Measurements from ENCODE around the gene EDC4.
A peak's percentile ranks its signal among the peaks of the same experiment; 100 is the strongest.

Gene EDC4

DNA sequence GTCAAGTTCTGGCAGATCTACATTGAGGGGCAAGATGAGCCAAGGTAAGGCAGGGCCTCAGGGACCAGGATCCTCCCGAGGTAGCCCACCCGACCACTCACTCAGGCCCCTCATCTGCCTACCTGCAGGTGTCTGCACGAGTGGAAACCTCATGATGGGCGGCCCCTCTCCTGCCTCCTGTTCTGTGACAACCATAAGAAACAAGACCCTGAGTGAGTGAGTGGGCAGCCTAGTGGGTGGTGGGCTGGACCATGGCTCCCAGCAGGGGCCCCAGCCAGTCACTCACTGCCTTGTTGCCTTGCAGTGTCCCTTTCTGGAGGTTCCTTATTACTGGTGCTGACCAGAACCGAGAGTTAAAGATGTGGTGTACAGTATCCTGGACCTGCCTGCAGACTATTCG lies 5.4 kb downstream of the EDC4 start:
- no peak for DNase-seq (ENCODE audit: low read depth)

DNA sequence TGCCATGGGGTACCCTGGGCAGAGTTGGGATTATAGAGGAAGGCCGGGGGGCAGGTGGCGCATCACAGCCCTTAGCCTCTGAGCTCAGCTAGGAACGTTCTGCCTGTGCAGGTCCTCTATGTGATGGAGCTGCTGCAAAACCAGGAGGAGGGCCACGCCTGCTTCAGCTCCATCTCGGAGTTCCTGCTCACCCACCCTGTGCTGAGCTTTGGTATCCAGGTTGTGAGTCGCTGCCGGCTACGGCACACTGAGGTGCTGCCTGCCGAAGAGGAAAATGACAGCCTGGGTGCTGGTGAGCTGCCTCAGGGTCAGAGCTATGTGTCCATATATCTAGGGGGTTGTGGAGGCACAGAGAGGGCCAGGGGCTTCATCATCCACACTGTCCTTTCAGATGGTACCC lies 6.0 kb downstream of the EDC4 start:
- no peak for DNase-seq (ENCODE audit: low read depth)

- DNase-seq (ENCODE audit: low read depth) = no peak
These were observed 6.6 kb downstream of the EDC4 start for GRCh38 chr16:67879462-67879861.

- no peak for DNase-seq (ENCODE audit: low read depth)
These were observed 7.1 kb downstream of the EDC4 start for GRCh38 chr16:67879936-67880335.

DNA sequence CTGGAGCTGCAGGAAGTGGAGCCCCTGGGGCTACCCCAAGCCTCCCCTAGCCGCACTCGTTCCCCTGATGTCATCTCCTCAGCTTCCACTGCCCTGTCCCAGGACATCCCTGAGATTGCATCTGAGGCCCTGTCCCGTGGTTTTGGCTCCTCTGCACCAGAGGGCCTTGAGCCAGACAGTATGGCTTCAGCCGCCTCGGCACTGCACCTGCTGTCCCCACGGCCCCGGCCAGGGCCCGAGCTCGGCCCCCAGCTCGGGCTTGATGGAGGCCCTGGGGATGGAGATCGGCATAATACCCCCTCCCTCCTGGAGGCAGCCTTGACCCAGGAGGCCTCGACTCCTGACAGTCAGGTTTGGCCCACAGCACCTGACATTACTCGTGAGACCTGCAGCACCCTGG lies 7.7 kb downstream of the EDC4 start:
- DNase-seq (ENCODE audit: low read depth) = no peak

DNA sequence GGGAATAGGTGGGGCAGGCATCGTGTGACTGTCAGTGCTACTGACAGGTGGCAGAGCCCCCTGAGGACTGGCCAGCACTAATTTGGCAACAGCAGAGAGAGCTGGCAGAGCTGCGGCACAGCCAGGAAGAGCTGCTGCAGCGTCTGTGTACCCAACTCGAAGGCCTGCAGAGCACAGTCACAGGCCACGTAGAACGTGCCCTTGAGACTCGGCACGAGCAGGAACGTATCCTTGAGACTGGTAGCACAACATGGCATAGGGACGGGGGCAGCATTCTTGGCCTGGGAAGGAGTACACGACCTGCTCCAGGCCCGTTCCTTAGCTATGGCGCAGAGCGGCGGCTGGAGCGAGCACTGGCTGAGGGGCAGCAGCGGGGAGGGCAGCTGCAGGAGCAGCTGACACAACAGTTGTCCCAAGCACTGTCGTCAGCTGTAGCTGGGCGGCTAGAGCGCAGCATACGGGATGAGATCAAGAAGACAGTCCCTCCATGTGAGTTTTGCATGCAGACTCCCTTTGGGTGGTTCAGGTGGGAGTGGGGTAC lies 8.8 kb downstream of the EDC4 start:
- no peak for DNase-seq (ENCODE audit: low read depth)

DNA sequence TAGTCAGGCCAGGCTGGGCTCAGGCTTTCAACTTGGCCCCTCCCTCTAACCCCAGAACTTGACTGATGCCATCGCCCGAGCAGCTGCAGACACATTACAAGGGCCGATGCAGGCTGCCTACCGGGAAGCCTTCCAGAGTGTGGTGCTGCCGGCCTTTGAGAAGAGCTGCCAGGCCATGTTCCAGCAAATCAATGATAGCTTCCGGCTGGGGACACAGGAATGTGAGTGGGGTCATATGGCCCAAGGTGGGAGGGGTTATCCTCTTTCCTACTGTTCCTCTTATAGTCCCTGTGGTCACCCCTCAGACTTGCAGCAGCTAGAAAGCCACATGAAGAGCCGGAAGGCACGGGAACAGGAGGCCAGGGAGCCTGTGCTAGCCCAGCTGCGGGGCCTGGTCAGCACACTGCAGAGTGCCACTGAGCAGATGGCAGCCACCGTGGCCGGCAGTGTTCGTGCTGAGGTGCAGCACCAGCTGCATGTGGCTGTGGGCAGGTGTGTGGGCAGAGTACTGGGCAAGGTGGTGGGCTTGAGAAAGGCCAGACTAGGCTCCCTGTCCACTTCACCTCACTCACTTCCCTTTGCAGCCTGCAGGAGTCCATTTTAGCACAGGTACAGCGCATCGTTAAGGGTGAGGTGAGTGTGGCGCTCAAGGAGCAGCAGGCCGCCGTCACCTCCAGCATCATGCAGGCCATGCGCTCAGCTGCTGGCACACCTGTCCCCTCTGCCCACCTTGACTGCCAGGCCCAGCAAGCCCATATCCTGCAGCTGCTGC lies 9.7 kb downstream of the EDC4 start:
- no peak for DNase-seq (ENCODE audit: low read depth)

DNA sequence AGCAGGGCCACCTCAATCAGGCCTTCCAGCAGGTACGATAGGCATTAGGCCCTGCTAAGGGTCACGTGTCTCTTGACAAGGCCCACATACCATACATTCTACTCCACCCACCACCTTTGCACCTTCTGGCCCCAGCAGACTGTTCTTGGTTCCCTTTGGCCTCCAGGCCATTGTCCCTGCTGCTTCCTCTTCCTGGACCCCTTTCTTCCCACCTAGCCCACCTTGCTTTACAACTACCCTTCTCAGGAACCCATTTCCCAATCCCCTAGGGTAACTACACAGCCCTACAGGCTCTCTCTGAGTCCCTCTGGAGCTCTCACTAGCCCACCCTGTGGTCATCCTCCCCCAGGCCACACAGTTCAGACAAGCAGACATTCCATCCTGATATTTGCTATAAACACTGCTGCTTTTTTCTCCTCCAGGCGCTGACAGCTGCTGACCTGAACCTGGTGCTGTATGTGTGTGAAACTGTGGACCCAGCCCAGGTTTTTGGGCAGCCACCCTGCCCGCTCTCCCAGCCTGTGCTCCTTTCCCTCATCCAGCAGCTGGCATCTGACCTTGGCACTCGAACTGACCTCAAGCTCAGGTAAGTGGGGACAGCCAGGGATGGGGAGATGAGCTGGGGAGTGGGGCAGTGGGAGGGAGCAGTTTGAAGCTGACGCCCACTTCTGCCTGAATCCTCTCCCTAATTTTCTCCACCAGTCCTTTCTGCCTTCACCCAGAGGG lies 10.5 kb downstream of the EDC4 start:
- DNase-seq (ENCODE audit: low read depth) = no peak

GRCh38 chr16:67883872-67884261 lies 11.0 kb downstream of the EDC4 start:
- peak; percentile 66 for DNase-seq (ENCODE audit: low read depth)

DNA sequence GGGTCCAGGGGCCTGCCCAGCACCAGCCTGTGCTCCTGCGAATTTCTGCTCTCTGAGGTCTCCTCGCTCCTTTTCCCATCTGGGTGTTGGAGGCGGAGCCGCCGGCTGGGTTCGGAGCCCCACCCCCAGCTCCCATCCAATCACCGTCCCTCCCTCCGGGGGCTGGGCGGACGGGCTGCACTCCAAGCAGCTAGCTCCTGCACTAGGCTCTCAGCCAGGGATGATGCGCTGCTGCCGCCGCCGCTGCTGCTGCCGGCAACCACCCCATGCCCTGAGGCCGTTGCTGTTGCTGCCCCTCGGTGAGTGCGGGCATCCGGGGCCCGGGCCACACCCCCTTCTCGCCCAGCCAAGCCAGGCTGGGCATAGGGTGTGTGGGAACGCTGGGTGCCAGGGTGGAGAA lies 11.8 kb downstream of the EDC4 start, which contains the start of gene NRN1L:
NRN1L (plus strand) TSS at position 202 of the 400 bp plus-strand sequence; CDS start at position 221, 19 bp downstream.
- no peak for DNase-seq (ENCODE audit: low read depth)

DNA sequence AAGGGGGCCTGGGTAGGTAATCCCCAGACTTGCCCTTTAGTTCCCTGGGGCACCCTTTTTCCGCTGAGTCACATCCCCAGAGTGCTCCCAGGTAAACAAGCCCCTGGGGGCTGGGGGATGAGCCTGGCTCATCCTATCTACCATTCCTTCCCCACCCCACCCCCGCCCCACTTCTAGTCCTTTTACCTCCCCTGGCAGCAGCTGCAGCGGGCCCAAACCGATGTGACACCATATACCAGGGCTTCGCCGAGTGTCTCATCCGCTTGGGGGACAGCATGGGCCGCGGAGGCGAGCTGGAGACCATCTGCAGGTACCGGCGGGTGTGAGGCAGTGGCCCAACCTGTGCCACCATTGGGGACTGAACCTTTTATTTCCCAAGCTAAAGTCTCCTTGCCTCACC lies 12.7 kb downstream of the EDC4 start:
- no peak for DNase-seq (ENCODE audit: low read depth)

DNA sequence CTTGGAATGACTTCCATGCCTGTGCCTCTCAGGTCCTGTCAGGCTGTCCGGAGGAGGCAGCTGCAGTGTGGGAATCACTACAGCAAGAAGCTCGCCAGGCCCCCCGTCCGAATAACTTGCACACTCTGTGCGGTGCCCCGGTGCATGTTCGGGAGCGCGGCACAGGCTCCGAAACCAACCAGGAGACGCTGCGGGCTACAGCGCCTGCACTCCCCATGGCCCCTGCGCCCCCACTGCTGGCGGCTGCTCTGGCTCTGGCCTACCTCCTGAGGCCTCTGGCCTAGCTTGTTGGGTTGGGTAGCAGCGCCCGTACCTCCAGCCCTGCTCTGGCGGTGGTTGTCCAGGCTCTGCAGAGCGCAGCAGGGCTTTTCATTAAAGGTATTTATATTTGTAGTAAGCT lies 13.1 kb downstream of the EDC4 start:
- no peak for DNase-seq (ENCODE audit: low read depth)

GRCh38 chr16:67886387-67886786 lies 13.5 kb downstream of the EDC4 start:
- no peak for DNase-seq (ENCODE audit: low read depth)

DNA sequence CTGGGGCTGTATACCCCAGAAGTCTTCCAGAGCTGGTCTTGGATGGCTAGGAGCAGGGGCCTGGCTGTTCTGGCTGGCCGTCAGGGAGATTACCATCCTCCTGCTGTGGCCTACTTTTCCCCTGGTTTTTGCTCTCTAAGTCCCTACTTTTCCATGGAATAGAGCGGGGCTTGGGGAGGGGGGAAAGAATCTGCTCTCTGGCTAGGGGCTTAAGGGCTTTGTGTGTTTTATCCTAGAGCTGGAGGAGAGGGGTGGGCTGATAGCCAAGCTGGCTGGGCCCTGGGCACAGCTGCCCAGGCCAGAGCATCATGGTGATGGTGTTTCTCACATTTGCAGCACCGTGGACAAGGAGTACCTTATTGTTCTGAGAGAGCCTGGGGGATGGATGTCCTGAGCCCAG lies 15.5 kb downstream of the EDC4 start:
- DNase-seq (ENCODE audit: low read depth) = no peak

GRCh38 chr16:67892375-67892774 lies 19.5 kb downstream of the EDC4 start:
- no peak for DNase-seq (ENCODE audit: low read depth)

- DNase-seq (ENCODE audit: low read depth) = peak; percentile 89
These were observed 20.3 kb downstream of the EDC4 start, which contains the start of gene PSKH1 for GRCh38 chr16:67892899-67893742. Gene PSKH1 (plus strand): TSS chr16:67893254. CDS start chr16:67908750, 15,496 bp downstream.

DNA sequence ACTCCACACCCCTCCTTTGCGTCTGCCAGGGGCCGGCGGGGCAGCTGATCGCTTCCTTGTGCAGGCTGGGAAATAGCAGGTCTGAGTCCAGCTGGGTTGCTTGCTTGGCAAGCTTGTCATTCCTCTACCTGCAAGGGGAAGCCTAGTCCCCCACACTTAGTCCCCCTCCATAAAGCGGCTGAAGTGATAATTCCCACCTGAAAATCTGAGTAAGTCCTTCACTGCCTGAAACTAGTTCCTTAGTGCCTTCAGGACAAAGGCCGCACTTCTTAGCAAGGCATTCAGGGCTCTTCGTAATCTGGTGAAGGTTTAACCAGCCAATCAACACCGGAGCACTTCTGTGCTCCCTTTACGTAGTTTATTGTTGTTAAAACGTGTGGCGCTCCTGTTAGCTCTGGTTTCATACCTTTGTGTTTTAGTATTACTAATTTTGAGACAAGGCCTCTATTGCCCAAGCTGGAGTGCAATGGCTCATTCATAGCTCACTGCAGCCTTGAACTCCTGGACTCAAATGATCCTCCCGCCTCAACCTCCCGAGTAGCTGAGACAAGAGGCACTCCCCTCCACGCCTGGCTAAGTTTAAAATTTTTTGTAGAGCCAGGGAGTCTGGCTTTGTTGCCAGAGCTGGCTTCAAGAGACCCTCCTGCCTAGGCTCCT lies 21.0 kb downstream of the EDC4 start:
- no peak for DNase-seq (ENCODE audit: low read depth)

GRCh38 chr16:67897231-67897630 lies 24.4 kb downstream of the EDC4 start:
- DNase-seq (ENCODE audit: low read depth) = no peak

- no peak for DNase-seq (ENCODE audit: low read depth)
These were observed 28.9 kb downstream of the EDC4 start for GRCh38 chr16:67901734-67902133.

GRCh38 chr16:67902831-67903230 lies 30.0 kb downstream of the EDC4 start:
- no peak for DNase-seq (ENCODE audit: low read depth)

GRCh38 chr16:67907397-67908180 lies 34.7 kb downstream of the EDC4 start:
- DNase-seq (ENCODE audit: low read depth) = no peak

Measured in stimulated activated CD8-positive, alpha-beta memory T cell treated with anti-CD3 and anti-CD28 coated beads, Interleukin-4, amount 100 ng/mL, for 24 hours (primary cell).